GM12878 (cell line): ENCODE measurements around the gene ARAP3.

Experiments
- BHLHE40 ChIP-seq, 2 experiments: fragments of 450-650 bp in 1 of 2; IDR thresholded peaks; 2 replicates each; pipeline ENCODE4 v1.6.1; 2011 to 2017; ENCODE audit warnings: low read depth in 2 of 2, borderline replicate concordance in 1 of 2, improper control_type of control experiment in 1 of 2, low read length in 1 of 2, mild to moderate bottlenecking in 1 of 2
- CEBPB ChIP-seq, 2 experiments: fragments of 150-350 bp in 1 of 2; IDR thresholded peaks; 2 replicates each; pipeline ENCODE4 v1.6.1; 2012 to 2014; ENCODE audit warnings: low read depth in 2 of 2, low read length in 2 of 2, borderline replicate concordance in 1 of 2, inconsistent platforms in 1 of 2
- CREM ChIP-seq: IDR thresholded peaks from 2 replicates; pipeline ENCODE4 v1.6.1; 2014; ENCODE audit warnings: antibody characterized with exemption, low read depth
- CTCF ChIP-seq, 3 experiments: IDR thresholded peaks in 2 of 3; conservative IDR thresholded peaks in 1 of 3; 2 replicates each; pipeline ENCODE4 v1.5.1; 2011; ENCODE audit warnings: low read depth in 3 of 3, low read length in 3 of 3, mild to moderate bottlenecking in 3 of 3, control low read depth in 2 of 3, moderate library complexity in 2 of 3, inconsistent platforms in 1 of 3, mixed read lengths in 1 of 3; ENCODE audit not compliant: control insufficient read depth in 2 of 3, insufficient read depth in 1 of 3; ENCODE audit errors: extremely low read depth in 1 of 3
- MXI1 ChIP-seq: fragments of 150-350 bp; IDR thresholded peaks from 2 replicates; pipeline ENCODE4 v1.6.1; 2011; ENCODE audit warnings: low read depth, mild to moderate bottlenecking, inconsistent platforms, low read length, improper control_type of control experiment
- NFIC ChIP-seq: IDR thresholded peaks from 2 replicates; pipeline ENCODE4 v1.6.1; 2012; ENCODE audit warnings: low read depth, mild to moderate bottlenecking, inconsistent platforms, low read length, moderate library complexity
- PKNOX1 ChIP-seq: fragments of 450-650 bp; IDR thresholded peaks from 2 replicates; pipeline ENCODE4 v1.6.1; 2016; ENCODE audit warnings: mild to moderate bottlenecking
- POLR2A ChIP-seq: IDR thresholded peaks from 2 replicates; pipeline ENCODE4 v1.6.1; 2011; ENCODE audit warnings: low read depth, mild to moderate bottlenecking, low read length
- POLR2AphosphoS5 ChIP-seq: IDR thresholded peaks from 2 replicates; pipeline ENCODE4 v1.6.1; 2011; ENCODE audit warnings: mild to moderate bottlenecking, low read length, inconsistent platforms
- SIN3A ChIP-seq: IDR thresholded peaks from 2 replicates; pipeline ENCODE4 v1.6.1; 2012; ENCODE audit warnings: low read depth, low read length, improper control_type of control experiment
- TAF1 ChIP-seq: IDR thresholded peaks from 2 replicates; pipeline ENCODE4 v1.6.1; 2011; ENCODE audit warnings: mild to moderate bottlenecking, low read depth, low read length, borderline replicate concordance
- TF ChIP-seq, protein P1 (sequence below): IDR thresholded peaks from 2 replicates; pipeline ENCODE4 v1.6.1; 2012; ENCODE audit warnings: low read depth, low read length, improper control_type of control experiment
- TF ChIP-seq, protein P2 (sequence below): IDR thresholded peaks from 2 replicates; pipeline ENCODE4 v1.6.1; 2011; ENCODE audit warnings: mild to moderate bottlenecking, low read depth, low read length, moderate library complexity; ENCODE audit not compliant: insufficient replicate concordance
- TF ChIP-seq, protein P3 (sequence below): IDR thresholded peaks from 2 replicates; pipeline ENCODE4 v1.6.1; 2011; ENCODE audit warnings: low read depth, low read length, improper control_type of control experiment, borderline replicate concordance

GRCh38 chr5:141713616-141714309 is 31.7 kb upstream of the ARAP3 start:
- no peak for TF ChIP-seq POLR2A
- no peak for TF ChIP-seq POLR2AphosphoS5
- TF ChIP-seq, protein P1, sequence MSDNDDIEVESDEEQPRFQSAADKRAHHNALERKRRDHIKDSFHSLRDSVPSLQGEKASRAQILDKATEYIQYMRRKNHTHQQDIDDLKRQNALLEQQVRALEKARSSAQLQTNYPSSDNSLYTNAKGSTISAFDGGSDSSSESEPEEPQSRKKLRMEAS = no peak
- no peak for TF ChIP-seq CREM
- no peak for TF ChIP-seq CTCF (IDR thresholded peaks at IDR 0.05 in 2 of 3, conservative IDR thresholded peaks at IDR 0.05 in 1 of 3; ENCODE audit: control insufficient read depth in 2 of 3, extremely low read depth in 1 of 3, insufficient read depth in 1 of 3, low read depth in 3 of 3, low read length in 3 of 3)
- TF ChIP-seq, protein P2, sequence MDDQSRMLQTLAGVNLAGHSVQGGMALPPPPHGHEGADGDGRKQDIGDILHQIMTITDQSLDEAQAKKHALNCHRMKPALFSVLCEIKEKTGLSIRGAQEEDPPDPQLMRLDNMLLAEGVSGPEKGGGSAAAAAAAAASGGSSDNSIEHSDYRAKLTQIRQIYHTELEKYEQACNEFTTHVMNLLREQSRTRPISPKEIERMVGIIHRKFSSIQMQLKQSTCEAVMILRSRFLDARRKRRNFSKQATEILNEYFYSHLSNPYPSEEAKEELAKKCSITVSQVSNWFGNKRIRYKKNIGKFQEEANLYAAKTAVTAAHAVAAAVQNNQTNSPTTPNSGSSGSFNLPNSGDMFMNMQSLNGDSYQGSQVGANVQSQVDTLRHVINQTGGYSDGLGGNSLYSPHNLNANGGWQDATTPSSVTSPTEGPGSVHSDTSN = no peak
- no peak for TF ChIP-seq TAF1
- TF ChIP-seq SIN3A = no peak
- no peak for TF ChIP-seq NFIC
- TF ChIP-seq MXI1 = no peak
- TF ChIP-seq CEBPB (IDR thresholded peaks at IDR 0.05; ENCODE audit: borderline replicate concordance in 1 of 2, low read depth in 2 of 2, low read length in 2 of 2) = no peak
- no peak for TF ChIP-seq PKNOX1
- TF ChIP-seq BHLHE40 (IDR thresholded peaks at IDR 0.05; ENCODE audit: borderline replicate concordance in 1 of 2, low read depth in 2 of 2, low read length in 1 of 2) = no peak
- TF ChIP-seq, protein P3, sequence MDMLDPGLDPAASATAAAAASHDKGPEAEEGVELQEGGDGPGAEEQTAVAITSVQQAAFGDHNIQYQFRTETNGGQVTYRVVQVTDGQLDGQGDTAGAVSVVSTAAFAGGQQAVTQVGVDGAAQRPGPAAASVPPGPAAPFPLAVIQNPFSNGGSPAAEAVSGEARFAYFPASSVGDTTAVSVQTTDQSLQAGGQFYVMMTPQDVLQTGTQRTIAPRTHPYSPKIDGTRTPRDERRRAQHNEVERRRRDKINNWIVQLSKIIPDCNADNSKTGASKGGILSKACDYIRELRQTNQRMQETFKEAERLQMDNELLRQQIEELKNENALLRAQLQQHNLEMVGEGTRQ = no peak
